K562 (cell line): ENCODE data around the gene SH3TC2. TPM values are rescaled to one million over a fixed set of nuclear protein-coding genes. Genes with fewer than 3 reads are reported as not detected.

Experiments used
- ATAC-seq: fragments of 200-7000 bp; cut with Tn5 transposase; 3 replicates; pipeline ENCODE4 v1.9.1; 2020; ENCODE audit warnings: moderate library complexity
- BruUV-seq: library from RNA; stranded (reverse); fragments of 400-500 nt; replicated peaks from 2 replicates; lab custom pipeline; 2021; lab: Mats Ljungman, UMichigan
- CTCF ChIA-PET: fragments of 300-600 bp; formaldehyde crosslinking; extraction: SDS; loops from one replicate; lab custom pipeline; 2021; ENCODE audit warnings: low intra/inter-chr PET ratio; lab: Yijun Ruan, JAX
- POLR2A ChIA-PET: fragments of 300-600, 350-650 bp; sonication (Branson Sonifier 250); formaldehyde crosslinking; extraction: SDS; loops from one replicate; lab custom pipeline; 2021; ENCODE audit warnings: antibody characterized with exemption, inconsistent platforms; lab: Yijun Ruan, JAX
- DNase-seq, 4 experiments: peaks; one replicate each; pipeline versions ENCODE4 v3.0.0 to v3.0.0-alpha.2; 2011 to 2018; ENCODE audit warnings: low spot score in 3 of 4, mixed read lengths in 3 of 4; ENCODE audit errors: extremely low read depth in 1 of 4
- FAIRE-seq: peaks from 2 replicates; lab custom pipeline; 2011; peaks lifted over from hg19 to GRCh38; lab: Jason Lieb, UNC
- H2AFZ ChIP-seq: 2 replicates; pipeline ENCODE4 v1.6.0; 2011; ENCODE audit warnings: low read depth, low read length, control low read depth, inconsistent platforms
- H3K27ac ChIP-seq: fragments of 200-600 bp; 3 replicates; pipeline ENCODE4 v1.8.0; 2011; ENCODE audit warnings: low read depth, mild to moderate bottlenecking, control low read depth, inconsistent platforms, low read length, moderate library complexity, mixed read lengths; ENCODE audit errors: extremely low read depth
- H3K27me3 ChIP-seq, 2 experiments: fragments of 300-600 bp in 1 of 2; 2 replicates in 1 of 2; 3 replicates in 1 of 2; pipeline versions ENCODE4 v1.6.0 to v1.8.0; 2011; ENCODE audit warnings: inconsistent platforms in 2 of 2, low read length in 2 of 2, mild to moderate bottlenecking in 1 of 2, mixed read lengths in 1 of 2, moderate library complexity in 1 of 2; ENCODE audit not compliant: control insufficient read depth in 2 of 2, insufficient read depth in 2 of 2
- H3K36me3 ChIP-seq: fragments of 300-600 bp; 3 replicates; pipeline ENCODE4 v1.8.0; 2011; ENCODE audit warnings: mild to moderate bottlenecking, low read length, inconsistent platforms; ENCODE audit not compliant: control insufficient read depth, insufficient read depth
- H3K4me1 ChIP-seq, 2 experiments: fragments of 200-600 bp in 1 of 2; replicated peaks in 1 of 2; 2 replicates in 1 of 2; 3 replicates in 1 of 2; pipeline versions ENCODE4 v1.5.1 to v1.8.0; 2011; ENCODE audit warnings: inconsistent platforms in 2 of 2, low read length in 2 of 2, mild to moderate bottlenecking in 1 of 2, mixed read lengths in 1 of 2, moderate library complexity in 1 of 2; ENCODE audit not compliant: control insufficient read depth in 2 of 2, insufficient read depth in 2 of 2
- H3K4me2 ChIP-seq: 2 replicates; pipeline ENCODE4 v1.6.1; 2011; ENCODE audit warnings: low read length, control low read depth, inconsistent platforms, mixed read lengths; ENCODE audit not compliant: insufficient read depth
- H3K4me3 ChIP-seq: fragments of 200-600 bp; sonication (generic), shearing (Covaris generic); 2 replicates; pipeline ENCODE4 v1.5.1; 2016; ENCODE audit warnings: control low read depth, inconsistent platforms
- H3K79me2 ChIP-seq: fragments of 200-600 bp; 3 replicates; pipeline ENCODE4 v1.8.0; 2011; ENCODE audit warnings: low read length, inconsistent platforms; ENCODE audit not compliant: control insufficient read depth, insufficient read depth
- H3K9ac ChIP-seq, 2 experiments: 2 replicates each; pipeline versions ENCODE4 v1.6.0 to v1.6.1; 2011; ENCODE audit warnings: low read depth in 2 of 2, low read length in 2 of 2, control low read depth in 1 of 2, inconsistent platforms in 1 of 2, mild to moderate bottlenecking in 1 of 2, mixed read lengths in 1 of 2; ENCODE audit not compliant: insufficient read depth in 1 of 2
- H3K9me1 ChIP-seq: one replicate; pipeline ENCODE4 v1.6.0; 2011; ENCODE audit warnings: inconsistent platforms, mild to moderate bottlenecking, low read length, moderate library complexity; ENCODE audit not compliant: control insufficient read depth, insufficient read depth
- H3K9me3 ChIP-seq: replicated peaks from 2 replicates; pipeline ENCODE4 v1.5.1; 2011; ENCODE audit warnings: low read depth, low read length, inconsistent platforms; ENCODE audit not compliant: control insufficient read depth, insufficient read depth
- H4K20me1 ChIP-seq: replicated peaks from 2 replicates; pipeline ENCODE4 v1.6.1; 2011; ENCODE audit warnings: low read length, inconsistent platforms, mixed read lengths; ENCODE audit not compliant: control insufficient read depth, insufficient read depth
- CC2D1A ChIP-seq: fragments of 450-650 bp; IDR thresholded peaks from 2 replicates; pipeline ENCODE4 v1.6.1; 2017; ENCODE audit warnings: mild to moderate bottlenecking
- CCAR2 ChIP-seq: fragments of 200-400 bp; formaldehyde crosslinking; IDR thresholded peaks from 2 replicates; pipeline ENCODE4 v1.6.1; 2017; ENCODE audit warnings: mild to moderate bottlenecking, low read depth, low read length
- CREB1 ChIP-seq, 2 experiments: sonication (generic) in 1 of 2; formaldehyde crosslinking in 1 of 2; IDR thresholded peaks; 2 replicates each; pipeline versions ENCODE4 v1.6.1 to v1.8.0; 2012 to 2022; ENCODE audit warnings: inconsistent platforms in 1 of 2, mild to moderate bottlenecking in 1 of 2, missing genetic modification reagents in 1 of 2, moderate library complexity in 1 of 2
- HIVEP1 ChIP-seq: fragments of 250-450 bp; sonication (Bioruptor Pico); IDR thresholded peaks from 2 replicates; pipeline ENCODE4 v1.4.0; 2020; ENCODE audit warnings: mild to moderate bottlenecking
- ILK ChIP-seq: fragments of 450-650 bp; IDR thresholded peaks from 2 replicates; pipeline ENCODE4 v1.6.1; 2016; ENCODE audit warnings: missing genetic modification characterization, low read depth, mild to moderate bottlenecking, missing compliant biosample characterization, moderate library complexity, borderline replicate concordance
- MTF1 ChIP-seq: fragments of 250-450 bp; sonication (Bioruptor Pico); IDR thresholded peaks from 2 replicates; pipeline ENCODE4 v1.9.0; 2021; ENCODE audit warnings: moderate library complexity, mild to moderate bottlenecking, inconsistent platforms, borderline replicate concordance
- SMARCB1 ChIP-seq: IDR thresholded peaks from 2 replicates; pipeline ENCODE4 v1.6.1; 2011; ENCODE audit warnings: improper control_type of control experiment, low read depth; ENCODE audit not compliant: insufficient read length
- ZNF699 ChIP-seq: fragments of 250-450 bp; sonication (Bioruptor Pico); IDR thresholded peaks from 2 replicates; pipeline ENCODE4 v1.8.0; 2021; ENCODE audit warnings: mild to moderate bottlenecking, moderate library complexity; ENCODE audit not compliant: insufficient replicate concordance
- WGBS: fragments of 100-300 bp; shearing (Covaris generic); methylation state at CpG from one replicate; pipeline ENCODE4 v1.1.6; 2016; ENCODE audit warnings: low coverage, mixed read lengths; ENCODE audit not compliant: insufficient coverage; ENCODE audit errors: missing lambda C conversion rate; 5-methylcytosine and 5-hydroxymethylcytosine counted together
- in situ Hi-C: fragments of 300-500 bp; cut with MboI; formaldehyde crosslinking; loops from 4 replicates; pipeline ENCODE4 v1.15.0; 2018; ENCODE audit warnings: inconsistent platforms, mixed read lengths
- intact Hi-C: fragments of 100-400 bp; cut with micrococcal nuclease; formaldehyde crosslinking; loops from 2 replicates; pipeline ENCODE4 v1.14.2; 2022
- polyA plus RNA-seq, 8 experiments: library from polyadenylated mRNA; depleted of rRNA in 4 of 8; stranded (reverse) in 5 of 8; unstranded in 3 of 8; fragments of >200 nt; fragmentation: Nextera tagmentation in 2 of 8; fragmentation: Illumina TruSeq in 1 of 8; extraction: Ambion mirVana in 2 of 8; extraction: Trizol in 1 of 8; gene quantifications; 2 replicates each; pipeline versions ENCODE4 v1.2.1 to v1.2.3, GENCODE V29; 2011 to 2014; ENCODE audit warnings: inconsistent platforms in 1 of 8, missing spikeins in 1 of 8
- total RNA-seq, 7 experiments: library from RNA; depleted of rRNA in 6 of 7; stranded (reverse); fragments of >200 nt in 6 of 7; fragmentation: Illumina TruSeq in 2 of 7; extraction: Trizol in 2 of 7; gene quantifications; 2 replicates each; pipeline versions ENCODE4 v1.2.1 to v1.2.3, GENCODE V29; 2011 to 2021; ENCODE audit warnings: low replicate concordance in 1 of 7
- TF ChIP-seq, protein P1 (sequence below), 2 experiments: fragments of 450-650 bp in 1 of 2; IDR thresholded peaks; 2 replicates each; pipeline ENCODE4 v1.6.1; 2011 to 2017; ENCODE audit warnings: low read depth in 2 of 2, antibody characterized with exemption in 1 of 2, borderline replicate concordance in 1 of 2, low read length in 1 of 2, mild to moderate bottlenecking in 1 of 2, mixed read lengths in 1 of 2; ENCODE audit not compliant: control insufficient read depth in 1 of 2

Gene SH3TC2
- total and polyA plus RNA-seq, 9 of the 15 experiments (the other 6 are each of a cell fraction or from before 2014, with no cell fraction given) = 0.03 to 0.80 (median 0.55) TPM; not detected in 1

- FAIRE-seq (no peak), DNase-seq (no peak), ATAC-seq (no peak)
- Histone ChIP-seq H3K79me2 (no peaks in the 10 kb centered on the region), H3K4me1 (no peaks in the 10 kb centered on the region; a peak in 1 of 5 replicates), H3K27me3 (peaks cover 0 to 15% of the 10 kb centered on the region in 2 experiments; a peak in 2 of 5 replicates), H2AFZ (no peak overlapping the region), H4K20me1 (no peaks in the 10 kb centered on the region), H3K36me3 (no peaks in the 10 kb centered on the region), H3K4me3 (no peak overlapping the region), H3K9me3 (no peaks in the 10 kb centered on the region), H3K27ac (no peak overlapping the region), H3K9ac (no peak overlapping the region), H3K9me1 (no peaks in the 10 kb centered on the region), H3K4me2 (no peak overlapping the region)
- WGBS = 5% methylated on average over 2 of the region's 2 CpGs
- in situ Hi-C loops = loop anchor here (10.0 to 25.0 kb wide), 3 partner anchors 302 to 850 kb away; no protein-coding TSS in a partner anchor
- CTCF ChIA-PET = no interaction called here
- POLR2A ChIA-PET = interaction anchor here (0.6 to 1.1 kb wide), 2 partner anchors 19 to 106 kb away, joined by 3 read pairs; no protein-coding TSS in a partner anchor
- no TSS peak for BruUV-seq
- intact Hi-C loops = loop anchor here (10.0 kb wide), 1 partner anchor 1092 kb away; no protein-coding TSS in a partner anchor
- TF ChIP-seq, protein P1, sequence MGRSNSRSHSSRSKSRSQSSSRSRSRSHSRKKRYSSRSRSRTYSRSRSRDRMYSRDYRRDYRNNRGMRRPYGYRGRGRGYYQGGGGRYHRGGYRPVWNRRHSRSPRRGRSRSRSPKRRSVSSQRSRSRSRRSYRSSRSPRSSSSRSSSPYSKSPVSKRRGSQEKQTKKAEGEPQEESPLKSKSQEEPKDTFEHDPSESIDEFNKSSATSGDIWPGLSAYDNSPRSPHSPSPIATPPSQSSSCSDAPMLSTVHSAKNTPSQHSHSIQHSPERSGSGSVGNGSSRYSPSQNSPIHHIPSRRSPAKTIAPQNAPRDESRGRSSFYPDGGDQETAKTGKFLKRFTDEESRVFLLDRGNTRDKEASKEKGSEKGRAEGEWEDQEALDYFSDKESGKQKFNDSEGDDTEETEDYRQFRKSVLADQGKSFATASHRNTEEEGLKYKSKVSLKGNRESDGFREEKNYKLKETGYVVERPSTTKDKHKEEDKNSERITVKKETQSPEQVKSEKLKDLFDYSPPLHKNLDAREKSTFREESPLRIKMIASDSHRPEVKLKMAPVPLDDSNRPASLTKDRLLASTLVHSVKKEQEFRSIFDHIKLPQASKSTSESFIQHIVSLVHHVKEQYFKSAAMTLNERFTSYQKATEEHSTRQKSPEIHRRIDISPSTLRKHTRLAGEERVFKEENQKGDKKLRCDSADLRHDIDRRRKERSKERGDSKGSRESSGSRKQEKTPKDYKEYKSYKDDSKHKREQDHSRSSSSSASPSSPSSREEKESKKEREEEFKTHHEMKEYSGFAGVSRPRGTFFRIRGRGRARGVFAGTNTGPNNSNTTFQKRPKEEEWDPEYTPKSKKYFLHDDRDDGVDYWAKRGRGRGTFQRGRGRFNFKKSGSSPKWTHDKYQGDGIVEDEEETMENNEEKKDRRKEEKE (IDR thresholded peaks at IDR 0.05; ENCODE audit: borderline replicate concordance in 1 of 2, control insufficient read depth in 1 of 2, low read depth in 2 of 2, low read length in 1 of 2) = no peak
- no peak for TF ChIP-seq SMARCB1
- no peak for TF ChIP-seq ZNF699 (CRISPR knock-in tag)
- no peak for TF ChIP-seq MTF1 (CRISPR knock-in tag)
- TF ChIP-seq ILK = no peak
- no peak for TF ChIP-seq HIVEP1 (CRISPR knock-in tag)
- TF ChIP-seq CCAR2 = no peak
- no peak for TF ChIP-seq CREB1 (IDR thresholded peaks at IDR 0.05)
- TF ChIP-seq CREB1 (CRISPR knock-in tag; IDR thresholded peaks at IDR 0.05) = no peak
- TF ChIP-seq CC2D1A = no peak
- TF ChIP-seq, all 486 proteins: peak for 0
Observed at GRCh38 chr5:149036970-149037369, 25.9 kb downstream of the SH3TC2 start.
